HG03558 (cell line): ENCODE data around the gene FUT1.
"Not testable (repeated sequence)": the region's sequence is repeated elsewhere in the genome, so short reads cannot be mapped to it uniquely, and the experiment has no call there.

Source experiments
- ATAC-seq: cut with Tn5 transposase; IDR thresholded peaks from one replicate; pipeline ENCODE4 v1.9.1; 2021; ENCODE audit warnings: moderate number of reproducible peaks; ENCODE audit not compliant: unreplicated experiment; ENCODE audit errors: extremely low read depth

FUT1 gene

DNA sequence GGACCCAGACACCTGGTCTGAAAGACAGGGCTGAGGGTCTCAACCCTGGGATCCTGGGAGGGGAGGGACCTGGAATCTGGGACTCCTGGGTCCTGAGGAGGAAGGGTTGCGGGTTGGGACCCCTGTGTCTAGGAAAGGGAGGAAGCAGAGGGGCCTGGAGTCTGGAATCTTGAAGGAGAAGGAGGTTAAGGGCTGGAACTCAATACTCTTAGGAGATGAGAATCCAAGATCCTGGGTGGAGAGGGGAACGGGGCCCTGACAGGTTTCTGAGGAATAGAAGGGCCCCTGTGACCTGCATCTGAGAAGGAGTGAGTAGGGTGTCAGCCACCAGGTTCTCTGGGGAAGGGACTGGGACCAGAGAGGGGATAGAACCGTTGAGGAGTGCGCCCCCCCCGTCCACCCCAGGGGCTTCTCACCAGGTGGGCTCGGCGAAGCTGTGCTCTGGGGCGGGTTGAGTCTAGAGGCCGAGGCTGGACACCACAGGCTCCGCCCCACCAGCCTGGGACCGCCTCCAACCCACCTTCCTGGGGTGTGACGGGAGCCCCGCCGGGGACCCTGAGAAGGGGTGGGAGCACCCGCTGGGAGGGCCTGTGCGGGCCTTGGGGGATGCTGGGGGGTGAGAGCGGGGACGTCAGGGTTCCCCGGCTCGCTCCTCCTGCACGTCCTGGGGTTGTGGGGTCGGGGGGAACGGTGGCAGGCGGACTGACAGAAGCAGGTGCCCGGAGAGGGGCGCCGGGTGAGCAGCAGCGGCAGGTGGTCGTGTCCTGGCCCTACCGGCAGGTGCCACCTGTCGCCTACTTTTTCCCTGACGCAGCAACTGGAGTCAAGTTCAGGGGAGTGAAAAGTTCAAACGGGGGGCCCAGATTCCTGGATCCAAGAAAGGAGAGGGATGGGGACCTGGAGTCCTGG, 32.9 kb downstream of the FUT1 start, which contains the start of gene MAMSTR:
Gene MAMSTR, minus strand, starts transcription at position 463 of the 909 bp plus-strand sequence. CDS start 694 bp downstream, outside the sequence.
- no peak for ATAC-seq

GRCh38 chr19:48718711-48719231, 33.7 kb downstream of the FUT1 start:
- no peak for ATAC-seq

- ATAC-seq, result not testable (repeated sequence)
These were observed 34.3 kb downstream of the FUT1 start for GRCh38 chr19:48718106-48718505.

GRCh38 chr19:48716562-48717291, 35.7 kb downstream of the FUT1 start:
- ATAC-seq, result no peak

- no peak for ATAC-seq
These were observed 36.7 kb downstream of the FUT1 start for GRCh38 chr19:48715681-48716171.

DNA sequence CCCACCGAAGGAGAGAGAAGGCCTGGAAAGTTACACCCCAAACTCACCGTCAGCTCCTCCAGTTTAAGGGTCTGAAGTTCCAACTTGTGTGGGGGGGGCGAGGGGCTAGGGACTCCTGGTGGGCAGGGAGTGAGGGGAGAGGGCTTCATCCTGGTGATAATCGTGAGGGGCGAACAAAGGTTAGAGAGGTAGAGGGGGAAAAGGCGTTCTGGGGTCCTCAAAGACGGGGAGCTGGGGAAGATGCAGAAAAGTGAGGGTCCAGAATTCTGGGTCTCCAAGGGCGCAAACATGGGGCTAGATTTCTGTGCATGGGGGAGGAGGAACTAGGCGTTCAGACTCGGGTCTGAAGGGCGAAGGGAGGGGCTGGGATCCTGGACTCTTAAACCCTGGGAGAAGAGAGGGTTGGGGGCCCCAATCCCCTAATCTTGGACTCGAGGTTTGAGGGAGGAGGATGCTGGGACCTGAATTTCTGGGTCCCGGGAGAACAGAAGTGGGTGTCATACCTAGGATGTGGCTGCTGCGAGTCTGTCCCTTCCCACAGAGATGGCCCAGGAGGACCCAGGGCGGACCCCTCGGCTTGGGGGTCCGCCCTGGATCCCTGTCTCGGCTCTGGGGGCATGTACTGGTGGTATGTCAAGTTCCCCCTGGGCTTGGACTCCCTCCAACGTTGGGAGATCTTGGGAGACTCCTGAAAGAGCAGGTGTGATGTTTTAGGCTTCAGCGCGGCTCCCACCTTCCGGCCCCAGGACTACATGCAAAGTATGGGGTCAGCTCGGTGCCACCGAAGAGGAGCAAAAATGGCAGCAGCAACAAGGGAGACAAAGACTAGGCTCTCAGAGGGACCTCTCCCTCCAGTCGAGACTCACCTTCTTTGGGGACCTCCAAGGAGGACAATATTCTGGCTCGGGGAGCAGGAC, 37.4 kb downstream of the FUT1 start:
- no peak for ATAC-seq

DNA sequence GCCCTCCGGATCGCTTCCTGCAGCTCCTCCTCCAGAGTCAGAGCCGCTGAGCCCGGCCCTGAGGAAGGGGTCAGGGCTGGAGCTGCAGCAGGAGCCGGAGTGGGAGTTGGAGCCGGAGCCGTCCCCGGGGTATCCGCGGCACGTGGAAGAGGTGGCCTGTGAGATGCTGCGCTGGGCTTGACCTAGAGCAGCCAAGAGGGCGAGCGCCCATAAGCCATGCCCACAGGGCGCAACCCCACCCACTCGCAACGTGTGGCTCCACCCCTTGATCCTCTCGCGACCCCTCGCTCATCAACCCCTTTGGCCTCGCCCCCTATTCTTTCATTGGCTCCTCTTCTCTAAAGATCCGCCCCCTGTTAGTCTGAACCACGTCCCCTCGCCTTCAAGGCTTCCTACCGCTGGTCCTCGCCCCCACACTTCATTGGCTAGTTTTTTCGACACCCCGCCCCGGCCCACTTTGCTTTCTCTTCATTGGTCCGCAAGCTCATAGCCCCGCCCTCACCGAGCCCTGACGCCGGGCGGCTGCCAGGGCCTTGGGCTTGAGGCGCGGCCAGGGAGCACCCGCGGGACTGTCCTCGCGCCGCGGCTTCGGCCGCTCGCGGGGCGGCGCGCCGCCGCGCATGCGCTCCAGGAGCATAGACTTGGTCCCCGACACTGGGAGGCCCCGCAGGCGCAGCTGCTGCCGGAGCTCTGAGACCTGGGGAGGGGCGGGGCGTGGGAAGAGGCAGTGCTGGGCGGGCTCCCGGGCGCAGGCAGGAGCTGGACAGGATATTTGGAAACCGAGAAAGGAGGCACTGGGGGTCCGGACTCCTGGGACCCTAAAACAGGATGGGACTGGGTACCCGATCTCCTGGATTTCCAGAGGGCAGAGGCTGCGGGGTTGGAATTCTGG, 38.3 kb downstream of the FUT1 start:
- peak; percentile 74 for ATAC-seq

DNA sequence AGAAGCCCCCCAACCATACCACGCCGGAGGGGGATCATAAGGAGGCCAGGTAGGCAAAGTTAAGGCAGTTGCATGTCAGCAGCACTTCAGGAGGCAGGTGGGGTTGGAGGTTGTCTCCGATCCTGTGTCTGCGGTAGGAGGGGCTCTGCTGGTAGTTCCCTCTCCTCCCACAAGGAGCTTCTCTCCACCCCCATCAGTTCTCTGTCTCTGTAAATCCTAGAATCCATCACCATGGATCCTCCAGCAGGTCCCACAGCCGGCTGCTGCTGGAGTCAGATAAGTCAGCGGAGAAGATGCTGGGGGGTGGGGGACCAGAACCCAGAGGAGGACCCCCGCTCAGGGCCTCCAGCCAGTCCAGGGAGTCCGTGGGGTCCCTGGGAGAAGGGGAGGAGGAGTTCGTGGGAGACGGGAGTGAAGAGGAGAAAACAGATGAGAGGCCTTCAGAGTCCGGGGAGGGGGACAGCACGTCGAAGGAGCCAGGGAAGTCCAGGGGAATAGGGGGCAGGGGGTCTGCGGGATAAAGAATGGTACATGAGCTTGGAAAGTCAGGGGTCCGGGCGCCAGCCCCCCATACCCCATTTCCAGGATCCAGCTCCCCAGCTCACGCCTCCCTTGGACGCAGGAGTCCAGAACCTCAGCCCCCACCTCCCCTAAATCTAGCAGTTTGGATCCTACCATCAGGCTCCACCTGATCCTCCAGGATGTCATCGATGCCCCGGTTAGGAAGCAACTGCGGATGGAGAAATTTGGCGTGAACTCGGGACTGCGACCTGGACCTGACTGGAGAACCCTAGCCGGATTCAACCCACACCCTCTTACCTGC, 39.2 kb downstream of the FUT1 start:
- no peak for ATAC-seq

- ATAC-seq, result no peak
These were observed 41.3 kb downstream of the FUT1 start for GRCh38 chr19:48711106-48711662.

DNA sequence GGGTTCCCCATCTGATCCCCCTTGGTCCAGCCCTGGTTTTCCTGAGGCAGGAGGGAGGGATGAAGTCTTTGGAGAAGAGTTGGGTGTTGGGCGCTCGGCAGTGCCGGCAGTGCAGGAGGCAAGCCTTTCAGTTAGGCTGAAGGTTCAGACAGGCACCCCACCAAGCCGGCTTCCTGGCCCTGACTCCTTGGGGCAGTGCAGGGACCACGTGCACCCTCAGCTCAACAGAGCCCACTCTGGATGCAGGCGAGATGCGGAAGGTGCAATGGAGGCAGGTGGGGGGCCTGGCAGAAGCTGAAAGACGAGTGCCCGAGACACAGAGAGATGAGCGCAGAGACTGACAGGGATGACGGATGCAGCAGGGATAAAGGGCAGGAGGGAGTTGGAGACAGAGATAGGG, 44.0 kb downstream of the FUT1 start:
- ATAC-seq, result no peak

DNA sequence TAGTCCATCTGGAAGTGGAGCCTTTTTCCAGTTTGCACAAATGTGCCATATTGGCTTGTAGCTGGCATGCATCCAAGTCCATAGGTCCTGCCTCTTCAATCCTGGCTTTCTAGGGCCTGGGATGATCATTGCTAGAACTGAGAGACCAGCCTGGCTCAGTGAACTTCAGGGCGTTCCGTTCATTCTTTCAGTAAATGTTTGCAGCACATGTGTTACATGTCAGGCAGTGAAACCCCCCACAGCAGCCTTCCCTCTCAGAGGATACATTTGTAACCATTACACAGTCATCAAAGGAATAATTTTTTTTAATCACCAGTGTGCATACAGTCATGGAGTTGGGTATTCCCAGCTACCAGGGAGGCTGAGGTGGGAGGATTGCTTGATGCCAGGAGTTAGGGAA, 47.0 kb downstream of the FUT1 start:
- ATAC-seq, result no peak

- ATAC-seq, result no peak
These were observed 49.1 kb downstream of the FUT1 start for GRCh38 chr19:48703316-48703715.

- no peak for ATAC-seq
These were observed 49.7 kb downstream of the FUT1 start for GRCh38 chr19:48702701-48703100.

DNA sequence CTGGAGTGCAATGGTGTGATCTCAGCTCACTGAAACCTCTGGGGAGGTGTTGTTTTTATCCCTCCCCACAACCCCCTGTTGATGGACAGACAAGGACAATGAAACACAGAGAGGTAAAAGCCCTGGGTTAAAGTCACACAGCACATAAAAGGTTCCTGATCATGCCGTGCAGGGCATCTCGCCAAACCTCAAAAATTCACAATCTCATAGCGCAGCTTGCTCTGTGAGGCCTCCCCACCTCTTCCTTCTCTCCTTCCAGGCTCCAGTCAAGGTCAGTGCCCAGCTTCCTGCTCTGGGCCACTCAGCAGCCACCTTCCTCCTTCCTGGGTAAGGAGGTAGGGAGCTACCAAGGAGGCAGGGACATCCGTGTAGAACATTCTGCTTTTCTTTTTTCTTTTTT, 54.4 kb downstream of the FUT1 start:
- no peak for ATAC-seq
